ENCODE results near the gene CCDC186.

CCDC186 gene

GRCh38 chr10:114176511-114176910, 2.5 kb upstream of the CCDC186 start:
- no peak for DNase-seq (ENCODE audit: low read depth)
- H3K4me3 ChIP-seq (replicated peaks; ENCODE audit: low read depth, low read length), result no peak overlapping the region
- no peak for TF ChIP-seq CTCF (IDR thresholded peaks at IDR 0.05; ENCODE audit: low read length, missing control alignments)

DNA sequence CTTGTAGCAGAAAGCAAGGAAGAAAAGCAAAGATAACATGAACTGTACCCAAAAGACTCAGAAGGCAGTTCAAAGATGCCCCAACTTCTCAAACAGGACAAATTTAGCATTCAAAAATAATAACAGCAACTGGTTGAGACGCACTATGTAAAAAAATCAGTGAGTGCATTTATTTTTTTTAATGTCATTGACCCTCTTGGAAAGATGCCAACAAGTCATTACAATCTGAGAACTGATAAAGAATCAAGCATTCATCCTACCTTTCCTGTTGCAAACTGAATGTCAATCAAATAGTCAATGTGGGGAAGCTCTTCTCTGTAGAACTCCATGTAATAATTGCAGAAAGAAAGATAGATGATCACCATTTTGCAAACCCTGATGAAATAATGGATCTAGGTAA, 1.7 kb upstream of the CCDC186 start:
- no peak for DNase-seq (ENCODE audit: low read depth)
- no peak overlapping the region for H3K4me3 ChIP-seq (replicated peaks; ENCODE audit: low read depth, low read length)
- TF ChIP-seq CTCF (IDR thresholded peaks at IDR 0.05; ENCODE audit: low read length, missing control alignments), result no peak

DNA sequence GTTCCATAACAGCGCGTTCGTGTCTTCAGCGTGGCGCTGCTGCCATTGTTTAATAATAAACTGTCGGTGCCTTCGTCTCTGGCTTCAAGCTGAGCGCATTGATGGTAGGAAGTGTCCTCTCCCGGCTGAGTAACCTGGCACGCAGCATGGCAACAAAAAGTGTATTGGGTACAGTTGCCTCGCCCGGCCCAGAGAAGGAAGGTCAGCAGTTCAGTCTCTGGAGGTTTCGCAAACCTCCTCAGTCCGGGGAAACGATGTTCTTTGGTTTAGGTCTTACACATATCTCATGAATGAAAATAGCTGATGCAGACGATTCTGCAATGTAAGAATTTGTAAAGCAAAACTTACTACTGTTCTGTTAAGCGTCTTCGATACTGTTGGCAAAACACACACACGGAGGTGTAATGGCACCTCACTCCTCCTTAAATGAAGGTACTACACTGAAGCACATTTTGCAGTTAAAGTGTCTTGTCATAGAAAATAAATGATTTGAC, 739 bp upstream of the CCDC186 start:
- TF ChIP-seq CTCF (IDR thresholded peaks at IDR 0.05; ENCODE audit: low read length, missing control alignments), result no peak
- H3K4me3 ChIP-seq (replicated peaks; ENCODE audit: low read depth, low read length), result peak overlapping the region; percentile 99
- peak; percentile 53 for DNase-seq (ENCODE audit: low read depth)

- TF ChIP-seq CTCF (IDR thresholded peaks at IDR 0.05; ENCODE audit: low read length, missing control alignments), result no peak
- no peak for DNase-seq (ENCODE audit: low read depth)
- peak overlapping the region; percentile 99 for H3K4me3 ChIP-seq (replicated peaks; ENCODE audit: low read depth, low read length)
Observed at GRCh38 chr10:114173603-114173920, 441 bp downstream of the CCDC186 start.

DNA sequence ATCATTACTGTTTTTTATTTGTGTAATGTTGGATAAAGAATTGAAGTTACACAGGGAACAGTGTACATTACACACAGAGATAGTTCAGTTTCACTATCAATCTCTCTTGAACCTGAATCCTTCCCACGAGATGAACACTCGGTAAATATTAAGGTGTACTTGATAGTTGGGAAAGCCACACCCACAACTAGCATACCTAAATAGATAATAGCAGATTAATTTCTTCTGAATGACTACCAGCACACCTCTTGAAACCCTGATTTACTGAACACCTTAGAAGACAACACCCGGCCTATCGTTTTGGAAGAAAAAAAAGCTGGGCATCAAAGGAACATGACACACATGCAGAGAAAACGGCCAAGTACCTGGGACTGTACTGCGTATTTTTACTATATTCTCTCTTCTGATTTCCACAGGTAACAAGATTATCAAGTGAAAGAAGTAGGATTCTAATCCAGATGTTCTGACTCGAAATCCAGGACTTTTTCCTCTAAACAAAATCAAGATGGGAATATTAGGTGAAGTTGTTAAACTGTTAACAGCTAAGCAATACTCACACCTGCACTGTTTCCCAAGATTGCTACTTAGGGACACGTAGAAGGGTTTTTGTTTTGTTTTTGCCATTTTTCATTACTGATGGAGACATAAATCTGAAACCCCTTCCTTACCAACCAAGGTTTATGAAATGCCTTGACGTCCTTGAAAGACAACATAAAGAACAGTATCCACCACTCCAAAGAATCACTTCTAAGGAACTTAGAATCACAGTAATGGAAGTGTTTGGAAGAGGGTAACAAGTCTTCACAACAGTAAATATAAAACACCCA, 1.0 kb downstream of the CCDC186 start:
- TF ChIP-seq CTCF (IDR thresholded peaks at IDR 0.05; ENCODE audit: low read length, missing control alignments), result no peak
- no peak for DNase-seq (ENCODE audit: low read depth)
- H3K4me3 ChIP-seq (replicated peaks; ENCODE audit: low read depth, low read length), result peak overlapping the region; percentile 99

GRCh38 chr10:114172216-114172615, 1.8 kb downstream of the CCDC186 start:
- peak overlapping the region; percentile 99 for H3K4me3 ChIP-seq (replicated peaks; ENCODE audit: low read depth, low read length)
- peak; percentile 43 for DNase-seq (ENCODE audit: low read depth)
- TF ChIP-seq CTCF (IDR thresholded peaks at IDR 0.05; ENCODE audit: low read length, missing control alignments), result no peak
